ENCODE measurements around the gene RGS6. TPM values are rescaled to one million over a fixed set of nuclear protein-coding genes. Genes with fewer than 3 reads are reported as not detected.

RGS6 gene
- total and polyA plus RNA-seq, 4 donors = 0.21 to 5.4 (median 0.45) TPM

DNA sequence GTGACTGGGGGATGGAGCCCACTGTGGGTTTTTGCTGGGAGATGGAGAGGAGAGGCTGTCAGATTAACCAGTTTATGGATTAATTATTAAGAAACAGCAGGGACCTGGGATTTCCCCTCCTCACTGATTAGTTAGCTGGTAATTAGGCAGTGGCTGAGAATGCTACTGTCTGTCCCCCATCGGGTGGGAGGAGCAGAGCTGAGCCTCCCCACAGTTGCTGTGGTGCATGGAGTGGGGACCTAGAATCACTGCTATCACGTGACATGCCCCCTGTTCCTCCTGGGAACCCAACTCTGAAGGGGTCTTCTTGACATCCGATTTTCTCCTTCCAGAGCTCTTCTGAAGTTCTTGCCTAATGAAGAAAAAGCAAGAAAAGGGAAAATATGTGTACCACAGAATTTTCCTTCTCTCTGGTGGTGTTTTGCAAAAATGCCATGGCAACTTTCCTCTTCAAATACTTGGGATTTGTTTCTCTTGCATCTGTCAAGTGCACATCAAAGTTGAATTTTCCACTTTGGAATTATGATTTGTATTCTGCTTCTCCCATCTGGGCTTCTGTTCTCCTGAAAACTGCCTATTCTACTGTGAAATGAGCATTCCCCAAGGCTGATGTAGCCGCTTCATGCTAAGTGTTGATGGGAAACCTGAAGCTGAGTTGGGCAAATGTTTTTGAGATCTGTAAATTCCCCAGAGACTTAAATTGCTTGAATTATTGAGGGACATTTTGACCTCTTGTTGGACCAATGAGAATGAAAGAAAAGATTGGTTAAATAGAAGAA, 264.2 kb downstream of the RGS6 start:
- peaks cover 0 to 3% (median 0%) of the 10 kb centered on the region in 4 donors for H3K9me3 ChIP-seq (ENCODE audit: control insufficient read depth in 4 of 4, insufficient read depth in 3 of 4, low read length in 3 of 4)
- DNase-seq (no peak), ATAC-seq (ENCODE audit: insufficient read depth, low FRiP score) (no peak)
- H3K4me1 ChIP-seq (ENCODE audit: control insufficient read depth in 5 of 5, insufficient read depth in 5 of 5, low read length in 5 of 5) = no peaks in the 10 kb centered on the region
- H3K4me3 ChIP-seq = no peak overlapping the region
- H3K27me3 ChIP-seq (ENCODE audit: control insufficient read depth in 3 of 3, insufficient read depth in 3 of 3, low read length in 2 of 3) = no peaks in the 10 kb centered on the region
- 79 to 89% methylated on average over 4 of the region's 4 CpGs for WGBS, 2 donors
- no peak overlapping the region for H3K27ac ChIP-seq (ENCODE audit: low read depth in 1 of 2, low read length in 1 of 2)
- H3K9ac ChIP-seq (ENCODE audit: insufficient read depth in 1 of 2, low read length in 2 of 2) = no peak overlapping the region
- TF ChIP-seq, protein P1, sequence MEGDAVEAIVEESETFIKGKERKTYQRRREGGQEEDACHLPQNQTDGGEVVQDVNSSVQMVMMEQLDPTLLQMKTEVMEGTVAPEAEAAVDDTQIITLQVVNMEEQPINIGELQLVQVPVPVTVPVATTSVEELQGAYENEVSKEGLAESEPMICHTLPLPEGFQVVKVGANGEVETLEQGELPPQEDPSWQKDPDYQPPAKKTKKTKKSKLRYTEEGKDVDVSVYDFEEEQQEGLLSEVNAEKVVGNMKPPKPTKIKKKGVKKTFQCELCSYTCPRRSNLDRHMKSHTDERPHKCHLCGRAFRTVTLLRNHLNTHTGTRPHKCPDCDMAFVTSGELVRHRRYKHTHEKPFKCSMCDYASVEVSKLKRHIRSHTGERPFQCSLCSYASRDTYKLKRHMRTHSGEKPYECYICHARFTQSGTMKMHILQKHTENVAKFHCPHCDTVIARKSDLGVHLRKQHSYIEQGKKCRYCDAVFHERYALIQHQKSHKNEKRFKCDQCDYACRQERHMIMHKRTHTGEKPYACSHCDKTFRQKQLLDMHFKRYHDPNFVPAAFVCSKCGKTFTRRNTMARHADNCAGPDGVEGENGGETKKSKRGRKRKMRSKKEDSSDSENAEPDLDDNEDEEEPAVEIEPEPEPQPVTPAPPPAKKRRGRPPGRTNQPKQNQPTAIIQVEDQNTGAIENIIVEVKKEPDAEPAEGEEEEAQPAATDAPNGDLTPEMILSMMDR (IDR thresholded peaks at IDR 0.05; ENCODE audit: control extremely low read depth, extremely low read depth) = no peak
- no peaks in the 10 kb centered on the region for H3K36me3 ChIP-seq (ENCODE audit: control insufficient read depth in 4 of 4, insufficient read depth in 4 of 4, low read length in 4 of 4)

DNA sequence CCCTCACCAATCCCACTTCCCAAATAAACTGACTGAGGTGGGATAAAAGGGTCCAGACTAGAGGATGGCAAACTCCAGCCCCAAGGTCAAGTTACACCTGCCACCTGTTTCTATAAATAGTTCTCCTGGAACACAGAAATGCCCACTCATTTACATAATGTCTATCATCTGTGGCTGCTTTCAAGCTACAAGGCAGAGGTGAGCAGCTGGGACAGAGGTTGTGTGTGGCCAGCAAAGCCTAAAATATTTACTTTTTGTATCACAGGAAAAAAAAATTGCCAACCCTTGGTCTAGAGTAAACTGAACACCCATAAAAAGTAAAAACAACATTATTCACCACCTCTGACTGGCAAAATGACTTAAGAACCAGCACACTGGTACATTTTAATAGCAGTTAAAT, 269.4 kb downstream of the RGS6 start:
- TF ChIP-seq, protein P1 (IDR thresholded peaks at IDR 0.05; ENCODE audit: control extremely low read depth, extremely low read depth) = no peak
- H3K4me1 ChIP-seq (ENCODE audit: control insufficient read depth in 5 of 5, insufficient read depth in 5 of 5, low read length in 5 of 5) = no peaks in the 10 kb centered on the region
- peaks cover 0 to 6% (median 0%) of the 10 kb centered on the region in 4 donors for H3K9me3 ChIP-seq (ENCODE audit: control insufficient read depth in 4 of 4, insufficient read depth in 3 of 4, low read length in 3 of 4)
- no peaks in the 10 kb centered on the region for H3K36me3 ChIP-seq (ENCODE audit: control insufficient read depth in 4 of 4, insufficient read depth in 4 of 4, low read length in 4 of 4)
- H3K27ac ChIP-seq (ENCODE audit: low read depth in 1 of 2, low read length in 1 of 2) = no peak overlapping the region
- H3K27me3 ChIP-seq (ENCODE audit: control insufficient read depth in 3 of 3, insufficient read depth in 3 of 3, low read length in 2 of 3) = no peaks in the 10 kb centered on the region
- no peak overlapping the region for H3K9ac ChIP-seq (ENCODE audit: insufficient read depth in 1 of 2, low read length in 2 of 2)
- no peak overlapping the region for H3K4me3 ChIP-seq
- DNase-seq (no peak), ATAC-seq (ENCODE audit: insufficient read depth, low FRiP score) (no peak)

DNA sequence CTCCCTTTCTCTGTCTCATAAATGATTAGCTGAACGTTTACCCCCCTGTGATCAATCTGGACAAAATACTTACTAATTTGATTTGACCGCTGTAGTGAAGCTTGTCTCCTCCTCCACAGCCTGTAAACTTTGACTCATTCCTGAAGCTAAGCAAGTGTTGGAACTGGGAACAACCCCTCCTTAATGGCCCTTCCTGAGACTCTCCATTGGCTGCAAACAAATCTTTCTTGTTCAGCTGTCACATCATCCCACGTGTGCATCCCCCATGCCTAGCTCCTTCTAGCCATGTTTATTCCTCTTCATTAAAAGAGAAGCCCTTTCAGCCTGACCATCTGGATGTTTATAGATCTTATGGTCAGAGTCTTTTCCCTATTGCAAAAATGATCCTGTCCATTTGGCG, 281.2 kb downstream of the RGS6 start:
- TF ChIP-seq, protein P1 (IDR thresholded peaks at IDR 0.05; ENCODE audit: control extremely low read depth, extremely low read depth) = no peak
- H3K36me3 ChIP-seq (ENCODE audit: control insufficient read depth in 4 of 4, insufficient read depth in 4 of 4, low read length in 4 of 4) = no peaks in the 10 kb centered on the region
- ATAC-seq (ENCODE audit: insufficient read depth, low FRiP score) (no peak), DNase-seq (peak in 1 of 3 donors; percentile 1)
- 71 to 82% methylated on average over 4 of the region's 4 CpGs for WGBS, 2 donors
- no peak overlapping the region for H3K27ac ChIP-seq (ENCODE audit: low read depth in 1 of 2, low read length in 1 of 2)
- H3K4me3 ChIP-seq = no peak overlapping the region
- H3K9me3 ChIP-seq (ENCODE audit: control insufficient read depth in 4 of 4, insufficient read depth in 3 of 4, low read length in 3 of 4) = no peaks in the 10 kb centered on the region
- peaks cover 0 to 3% (median 0%) of the 10 kb centered on the region in 5 donors for H3K4me1 ChIP-seq (ENCODE audit: control insufficient read depth in 5 of 5, insufficient read depth in 5 of 5, low read length in 5 of 5)
- H3K27me3 ChIP-seq (ENCODE audit: control insufficient read depth in 3 of 3, insufficient read depth in 3 of 3, low read length in 2 of 3) = no peaks in the 10 kb centered on the region
- no peak overlapping the region for H3K9ac ChIP-seq (ENCODE audit: insufficient read depth in 1 of 2, low read length in 2 of 2)

Data from lung (tissue), 12 donors.